ENCODE measurements around the gene B3GNT2.

- TF ChIP-seq POLR2AphosphoS5 (IDR thresholded peaks at IDR 0.05; ENCODE audit: low read depth, low read length), result no peak
- TF ChIP-seq POLR2A (IDR thresholded peaks at IDR 0.05; ENCODE audit: low read depth, low read length), result no peak
Observed at GRCh38 chr2:62201307-62201706, 5.4 kb downstream of the B3GNT2 start.

All from GM12892 (cell line).